PFSK-1 (cell line): ENCODE data around the gene LDLRAD4.

Source experiments
- FOXP2 ChIP-seq: optimal IDR thresholded peaks from 2 replicates; pipeline ENCODE3; 2011; ENCODE audit warnings: borderline replicate concordance, control low read depth, inconsistent platforms; ENCODE audit not compliant: insufficient read depth; ENCODE audit errors: extremely low read length, extremely low read depth
- POLR2AphosphoS5 ChIP-seq: IDR thresholded peaks from 2 replicates; pipeline ENCODE4 v1.6.1; 2012; ENCODE audit warnings: low read depth, mild to moderate bottlenecking, control low read depth, low read length, moderate library complexity
- SIN3A ChIP-seq: IDR thresholded peaks from 2 replicates; pipeline ENCODE4 v1.6.1; 2012; ENCODE audit warnings: mild to moderate bottlenecking, low read length, moderate library complexity, borderline replicate concordance; ENCODE audit not compliant: insufficient read depth
- TAF1 ChIP-seq: IDR thresholded peaks from 2 replicates; pipeline ENCODE4 v1.6.1; 2012; ENCODE audit warnings: low read length, control low read depth, borderline replicate concordance; ENCODE audit not compliant: insufficient read depth
- TF ChIP-seq, protein P1 (sequence below), 2 experiments: IDR thresholded peaks; 2 replicates each; pipeline versions ENCODE4 v1.6.1 to v1.8.0; 2011 to 2012; ENCODE audit warnings: low read depth in 2 of 2, low read length in 2 of 2, control low read depth in 1 of 2, inconsistent platforms in 1 of 2, mild to moderate bottlenecking in 1 of 2, moderate library complexity in 1 of 2; ENCODE audit not compliant: insufficient read depth in 1 of 2

DNA sequence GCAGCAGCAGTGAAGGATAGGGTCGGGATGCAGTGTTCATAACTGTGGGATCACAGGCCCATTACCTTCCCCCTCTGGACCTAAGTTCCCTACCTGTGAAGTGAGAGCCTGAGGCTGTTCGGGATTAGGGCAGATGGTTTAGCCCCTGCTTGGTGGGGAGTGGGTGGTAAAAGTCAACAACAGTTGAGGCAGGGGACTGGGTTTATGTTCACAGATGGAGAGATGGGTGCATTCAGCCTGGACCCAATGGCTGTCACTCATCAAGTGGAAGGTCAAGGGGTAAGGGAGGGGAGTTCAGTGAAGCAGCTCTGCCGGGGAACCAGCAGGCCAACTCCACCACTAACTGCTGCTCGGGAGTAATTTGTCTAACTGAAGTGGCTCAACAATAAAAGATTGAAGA lies 327.4 kb downstream of the LDLRAD4 start:
- TF ChIP-seq POLR2AphosphoS5 (no peak), TAF1 (no peak), SIN3A (no peak), FOXP2 (no peak)
- TF ChIP-seq, protein P1, sequence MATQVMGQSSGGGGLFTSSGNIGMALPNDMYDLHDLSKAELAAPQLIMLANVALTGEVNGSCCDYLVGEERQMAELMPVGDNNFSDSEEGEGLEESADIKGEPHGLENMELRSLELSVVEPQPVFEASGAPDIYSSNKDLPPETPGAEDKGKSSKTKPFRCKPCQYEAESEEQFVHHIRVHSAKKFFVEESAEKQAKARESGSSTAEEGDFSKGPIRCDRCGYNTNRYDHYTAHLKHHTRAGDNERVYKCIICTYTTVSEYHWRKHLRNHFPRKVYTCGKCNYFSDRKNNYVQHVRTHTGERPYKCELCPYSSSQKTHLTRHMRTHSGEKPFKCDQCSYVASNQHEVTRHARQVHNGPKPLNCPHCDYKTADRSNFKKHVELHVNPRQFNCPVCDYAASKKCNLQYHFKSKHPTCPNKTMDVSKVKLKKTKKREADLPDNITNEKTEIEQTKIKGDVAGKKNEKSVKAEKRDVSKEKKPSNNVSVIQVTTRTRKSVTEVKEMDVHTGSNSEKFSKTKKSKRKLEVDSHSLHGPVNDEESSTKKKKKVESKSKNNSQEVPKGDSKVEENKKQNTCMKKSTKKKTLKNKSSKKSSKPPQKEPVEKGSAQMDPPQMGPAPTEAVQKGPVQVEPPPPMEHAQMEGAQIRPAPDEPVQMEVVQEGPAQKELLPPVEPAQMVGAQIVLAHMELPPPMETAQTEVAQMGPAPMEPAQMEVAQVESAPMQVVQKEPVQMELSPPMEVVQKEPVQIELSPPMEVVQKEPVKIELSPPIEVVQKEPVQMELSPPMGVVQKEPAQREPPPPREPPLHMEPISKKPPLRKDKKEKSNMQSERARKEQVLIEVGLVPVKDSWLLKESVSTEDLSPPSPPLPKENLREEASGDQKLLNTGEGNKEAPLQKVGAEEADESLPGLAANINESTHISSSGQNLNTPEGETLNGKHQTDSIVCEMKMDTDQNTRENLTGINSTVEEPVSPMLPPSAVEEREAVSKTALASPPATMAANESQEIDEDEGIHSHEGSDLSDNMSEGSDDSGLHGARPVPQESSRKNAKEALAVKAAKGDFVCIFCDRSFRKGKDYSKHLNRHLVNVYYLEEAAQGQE (IDR thresholded peaks at IDR 0.05; ENCODE audit: insufficient read depth in 1 of 2, low read depth in 2 of 2, low read length in 2 of 2) = no peak
